SK-N-SH (cell line): Measurements from ENCODE around the gene PLD4. TPM values are rescaled to one million over a fixed set of nuclear protein-coding genes. Genes with fewer than 3 reads are reported as not detected.

ENCODE experiments used
- CTCF ChIA-PET: fragments of 300-600, 350-600 bp; formaldehyde crosslinking; extraction: SDS; loops from one replicate; lab custom pipeline; 2021; lab: Yijun Ruan, JAX
- POLR2A ChIA-PET: fragments of 350-600 bp; sonication (Branson Sonifier 250); formaldehyde crosslinking; extraction: SDS; loops from one replicate; lab custom pipeline; 2020; ENCODE audit warnings: antibody characterized with exemption, inconsistent platforms; lab: Yijun Ruan, JAX
- DNase-seq: peaks from one replicate; pipeline ENCODE4 v3.0.0; 2012
- H2AFZ ChIP-seq: fragments of 200-600 bp; sonication (generic); 2 replicates; pipeline ENCODE4 v1.8.1; 2016; ENCODE audit warnings: antibody characterized with exemption, mild to moderate bottlenecking, low read depth
- H3F3A ChIP-seq: fragments of 200-600 bp; sonication (generic); replicated peaks from 2 replicates; pipeline ENCODE3; 2016; ENCODE audit warnings: antibody characterized with exemption, mild to moderate bottlenecking; ENCODE audit not compliant: insufficient read depth
- H3K27ac ChIP-seq, 2 experiments: fragments of 200-500 bp in 1 of 2; fragments of 200-600 bp in 1 of 2; sonication (Bioruptor generic) in 1 of 2; sonication (generic), shearing (Covaris generic) in 1 of 2; 2 replicates each; pipeline versions ENCODE4 v1.5.1 to v1.6.1; 2014 to 2016; ENCODE audit warnings: low read depth in 2 of 2, inconsistent platforms in 1 of 2, low read length in 1 of 2, mild to moderate bottlenecking in 1 of 2, mixed read lengths in 1 of 2
- H3K27me3 ChIP-seq: fragments of 200-600 bp; sonication (generic), shearing (Covaris generic); 2 replicates; pipeline ENCODE4 v1.6.1; 2016; ENCODE audit warnings: mixed run types; ENCODE audit not compliant: insufficient read depth
- H3K36me3 ChIP-seq, 2 experiments: fragments of 200-500 bp in 1 of 2; fragments of 200-600 bp in 1 of 2; sonication (Bioruptor generic) in 1 of 2; sonication (generic) in 1 of 2; replicated peaks in 1 of 2; 2 replicates each; pipeline versions ENCODE3 to v1.5.1; 2014 to 2016; ENCODE audit warnings: low read length in 1 of 2, mild to moderate bottlenecking in 1 of 2; ENCODE audit not compliant: insufficient read depth in 2 of 2, control insufficient read depth in 1 of 2
- H3K4me1 ChIP-seq, 2 experiments: fragments of 200-500 bp in 1 of 2; fragments of 200-600 bp in 1 of 2; sonication (Bioruptor generic) in 1 of 2; sonication (generic), shearing (Covaris generic) in 1 of 2; 2 replicates each; pipeline versions ENCODE4 v1.5.1 to v1.6.1; 2014 to 2016; ENCODE audit warnings: low read depth in 1 of 2, low read length in 1 of 2, mixed run types in 1 of 2; ENCODE audit not compliant: insufficient read depth in 2 of 2, control insufficient read depth in 1 of 2
- H3K4me2 ChIP-seq: fragments of 200-600 bp; sonication (generic), shearing (Covaris generic); 2 replicates; pipeline ENCODE4 v1.6.1; 2017; ENCODE audit warnings: mixed run types
- H3K4me3 ChIP-seq, 2 experiments: fragments of 200-500 bp in 1 of 2; fragments of 200-600 bp in 1 of 2; sonication (Bioruptor generic) in 1 of 2; sonication (generic), shearing (Covaris generic) in 1 of 2; 2 replicates each; pipeline versions ENCODE4 v1.5.1 to v1.8.1; 2014 to 2016; ENCODE audit warnings: low read depth in 2 of 2, inconsistent platforms in 1 of 2, low read length in 1 of 2, mild to moderate bottlenecking in 1 of 2, mixed read lengths in 1 of 2, moderate library complexity in 1 of 2
- H3K79me2 ChIP-seq: fragments of 200-600 bp; sonication (generic); 2 replicates; pipeline ENCODE4 v1.8.1; 2017; ENCODE audit warnings: mild to moderate bottlenecking; ENCODE audit not compliant: insufficient read depth
- H3K9ac ChIP-seq: fragments of 200-600 bp; sonication (generic); 2 replicates; pipeline ENCODE4 v1.6.1; 2017; ENCODE audit warnings: mixed run types
- H3K9me2 ChIP-seq: fragments of 200-600 bp; sonication (generic); 2 replicates; pipeline ENCODE4 v1.6.1; 2017; ENCODE audit warnings: mixed run types
- H3K9me3 ChIP-seq: fragments of 200-600 bp; sonication (generic); 2 replicates; pipeline ENCODE4 v1.6.1; 2017; ENCODE audit warnings: mixed run types, mild to moderate bottlenecking, moderate library complexity
- H4K20me1 ChIP-seq: fragments of 200-600 bp; sonication (generic); 2 replicates; pipeline ENCODE4 v1.6.1; 2017; ENCODE audit warnings: mild to moderate bottlenecking, mixed run types; ENCODE audit not compliant: insufficient read depth
- CHD2 ChIP-seq: fragments of 150-350 bp; IDR thresholded peaks from 2 replicates; pipeline ENCODE4 v1.6.1; 2018; ENCODE audit warnings: low read length; ENCODE audit not compliant: partially characterized antibody
- MAX ChIP-seq: IDR thresholded peaks from 2 replicates; pipeline ENCODE4 v1.4.0; 2012; ENCODE audit warnings: low read depth
- MXI1 ChIP-seq: IDR thresholded peaks from 2 replicates; pipeline ENCODE4 v1.6.1; 2012; ENCODE audit warnings: mild to moderate bottlenecking, low read depth, low read length, improper control_type of control experiment
- NFIC ChIP-seq: IDR thresholded peaks from 2 replicates; pipeline ENCODE4 v1.4.0; 2012; ENCODE audit warnings: borderline replicate concordance
- POLR2AphosphoS5 ChIP-seq: IDR thresholded peaks from 2 replicates; pipeline ENCODE4 v1.6.1; 2012; ENCODE audit warnings: low read depth, low read length
- TAF1 ChIP-seq: IDR thresholded peaks from 2 replicates; pipeline ENCODE4 v1.6.1; 2012; ENCODE audit warnings: low read depth, mild to moderate bottlenecking, low read length, moderate library complexity, borderline replicate concordance
- USF1 ChIP-seq: IDR thresholded peaks from 2 replicates; pipeline ENCODE4 v1.4.0; 2012; ENCODE audit warnings: low read depth, borderline replicate concordance
- WGBS: methylation state at CpG from one replicate; pipeline ENCODE4 v1.1.6; 2017; ENCODE audit warnings: low lambda C conversion rate; 5-methylcytosine and 5-hydroxymethylcytosine counted together
- polyA plus RNA-seq, 3 experiments: library from polyadenylated mRNA; depleted of rRNA; stranded (reverse); fragments of >200 nt; gene quantifications; 2 replicates each; pipeline ENCODE4 v1.2.3, GENCODE V29; 2012

The PLD4 gene
- polyA plus RNA-seq, 1 of the 3 experiments (the other 2 are of a cell fraction): 0.02 TPM

- no peaks in the 10 kb centered on the region for H3K27me3 ChIP-seq
- TF ChIP-seq POLR2AphosphoS5 (0 out of 2 replicates have a peak, but pooled peaks have one; percentile 42), NFIC (0 out of 2 replicates have a peak, but pooled peaks have one; percentile 19), MAX (0 out of 2 replicates have a peak, but pooled peaks have one; percentile 14), CHD2 (no peak), USF1 (no peak), TAF1 (peak; percentile 95)
- peak; percentile 95 for DNase-seq
- peaks cover 26 to 75% of the 10 kb centered on the region in 2 experiments; a peak in 3 of 4 replicates for H3K4me1 ChIP-seq
- 10% methylated on average over 22 of the region's 111 CpGs for WGBS
- ChIA-PET POLR2A (no interaction called here), CTCF (interaction anchor here (1.0 to 11.2 kb wide), 7 partner anchors 11 to 512 kb away, joined by 3 to 284 read pairs (median 11); no protein-coding TSS in a partner anchor)
- no peak within 1 kb of the TSS for H2AFZ ChIP-seq
- H3K4me2 ChIP-seq: peak within 1 kb of the TSS; percentile 99
- H4K20me1 ChIP-seq: no peaks in the 10 kb centered on the region
- H3K79me2 ChIP-seq: peaks cover 21% of the 10 kb centered on the region; the same call in 1 of the 2 replicates
- peak within 1 kb of the TSS in 1 of 2 experiments; percentile 95; a peak in 2 of 4 replicates for H3K27ac ChIP-seq
- peak within 1 kb of the TSS; percentile 71 to 81 for H3K4me3 ChIP-seq
- H3K9me3 ChIP-seq: no peaks in the 10 kb centered on the region
- peak within 1 kb of the TSS; percentile 75 for H3K9ac ChIP-seq
- peaks cover 19% of the 10 kb centered on the region for H3F3A ChIP-seq
- no peaks in the 10 kb centered on the region for H3K9me2 ChIP-seq
- no peaks in the 10 kb centered on the region for H3K36me3 ChIP-seq
Observed at GRCh38 chr14:104977681-104978653, 53.3 kb downstream of the PLD4 start, which contains the start of gene AHNAK2. Gene AHNAK2, minus strand, starts transcription at chr14:104978374. Its CDS starts 137 bp downstream, at chr14:104978237.

- 77% methylated on average over 16 of the region's 32 CpGs for WGBS
- Histone ChIP-seq H3K4me3 (peak overlapping the region; percentile 39 to 45), H3F3A (peaks cover 21% of the 10 kb centered on the region), H3K27ac (peak overlapping the region in 1 of 2 experiments; percentile 95; a peak in 2 of 4 replicates), H3K36me3 (no peaks in the 10 kb centered on the region), H3K27me3 (no peaks in the 10 kb centered on the region), H3K9ac (no peak overlapping the region), H2AFZ (no peak overlapping the region), H3K4me1 (peaks cover 19 to 74% of the 10 kb centered on the region in 2 experiments; a peak in 3 of 4 replicates), H4K20me1 (no peaks in the 10 kb centered on the region), H3K4me2 (peak overlapping the region; percentile 83), H3K9me3 (no peaks in the 10 kb centered on the region), H3K79me2 (peaks cover 21% of the 10 kb centered on the region; the same call in 1 of the 2 replicates), H3K9me2 (no peaks in the 10 kb centered on the region)
- TF ChIP-seq POLR2AphosphoS5 (no peak), MXI1 (0 out of 2 replicates have a peak, but pooled peaks have one; percentile 9)
- ChIA-PET POLR2A (interaction anchor here (0.6 kb wide), 1 partner anchor 67 kb away, joined by 3 read pairs; no protein-coding TSS in a partner anchor), CTCF (interaction anchor here (1.0 to 2.6 kb wide), 3 partner anchors 64 to 66 kb away, joined by 3 to 17 read pairs (median 3); no protein-coding TSS in a partner anchor)
- no peak for DNase-seq
Observed at GRCh38 chr14:104978746-104979691, 54.3 kb downstream of the PLD4 start.
